GM15510 (cell line): ENCODE measurements around the gene SLC41A2.

ENCODE experiments used
- POLR2A ChIP-seq: IDR thresholded peaks from 3 replicates; pipeline ENCODE4 v1.6.1; 2011; ENCODE audit warnings: borderline replicate concordance; ENCODE audit not compliant: insufficient read length; ENCODE audit errors: extremely low read depth

Gene SLC41A2

DNA sequence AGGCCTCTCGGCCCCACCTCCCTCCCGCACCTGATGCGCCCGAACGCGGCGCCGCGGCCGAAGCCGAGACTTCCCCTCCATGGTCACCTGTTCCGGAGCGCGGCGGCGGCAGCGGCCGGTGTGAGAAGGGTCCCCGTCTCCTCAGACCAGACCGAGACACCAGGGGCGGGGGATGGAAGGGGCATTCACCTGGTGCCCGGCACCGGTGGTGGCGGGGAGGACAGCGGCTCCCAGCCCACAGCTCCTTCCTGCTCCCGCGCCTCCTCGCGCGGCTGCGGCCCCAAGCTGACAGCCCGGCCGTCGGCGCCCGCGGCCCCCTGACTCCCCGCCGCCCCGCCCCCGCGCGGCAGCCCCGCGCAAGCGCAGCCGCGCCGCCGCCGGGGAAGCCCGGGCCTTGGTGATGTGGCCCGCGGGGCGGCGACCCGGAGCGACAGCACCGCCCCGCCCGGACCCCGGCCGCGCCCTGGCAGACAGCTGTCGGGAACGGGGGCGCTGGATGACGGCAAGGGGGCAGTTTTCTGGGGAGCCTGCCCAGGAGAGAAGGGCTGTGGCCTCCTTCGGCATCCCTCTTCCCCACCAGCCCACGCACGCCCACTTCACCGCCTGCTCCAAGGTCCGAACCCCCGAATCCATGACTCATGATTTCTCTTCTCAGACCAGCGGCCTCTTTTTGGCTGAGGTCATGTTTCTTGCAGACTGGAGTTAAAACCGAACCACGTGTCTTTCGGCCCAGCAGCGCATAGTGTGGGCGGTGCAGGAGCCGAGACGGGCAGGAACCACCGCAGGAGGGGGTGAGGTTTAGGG, at the start of gene SLC41A2:
Gene SLC41A2, minus strand, starts transcription at position 290 of the 804 bp plus-strand sequence. CDS start 29,763 bp downstream, outside the sequence.
- TF ChIP-seq POLR2A = peak; percentile 54

- no peak for TF ChIP-seq POLR2A
Measured at GRCh38 chr12:105001476-105001875, 43.4 kb upstream of the SLC41A2 start.

GRCh38 chr12:104999347-104999685, 41.2 kb upstream of the SLC41A2 start:
- no peak for TF ChIP-seq POLR2A

- TF ChIP-seq POLR2A = no peak
Measured at GRCh38 chr12:104998423-104999346, 40.6 kb upstream of the SLC41A2 start.

GRCh38 chr12:104997541-104997940, 39.5 kb upstream of the SLC41A2 start:
- no peak for TF ChIP-seq POLR2A

DNA sequence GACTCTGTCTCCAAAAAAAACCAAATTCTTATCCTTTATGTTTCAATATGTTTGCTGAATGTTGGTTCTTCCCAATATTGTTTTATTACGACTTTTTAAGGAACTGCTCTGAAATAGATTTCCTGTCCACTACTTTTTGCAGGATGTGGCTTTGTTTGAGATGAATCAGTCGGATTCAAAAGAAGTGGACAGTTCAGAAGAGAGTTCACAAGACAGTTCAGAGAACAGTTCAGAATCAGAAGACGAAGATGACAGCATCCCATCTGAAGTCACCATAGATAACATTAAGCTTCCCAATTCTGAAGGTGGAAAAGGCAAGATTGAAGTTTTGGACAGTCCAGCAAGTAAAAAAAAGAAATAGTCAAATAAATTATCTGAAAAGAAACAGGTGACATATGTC, 36.2 kb upstream of the SLC41A2 start:
- no peak for TF ChIP-seq POLR2A

DNA sequence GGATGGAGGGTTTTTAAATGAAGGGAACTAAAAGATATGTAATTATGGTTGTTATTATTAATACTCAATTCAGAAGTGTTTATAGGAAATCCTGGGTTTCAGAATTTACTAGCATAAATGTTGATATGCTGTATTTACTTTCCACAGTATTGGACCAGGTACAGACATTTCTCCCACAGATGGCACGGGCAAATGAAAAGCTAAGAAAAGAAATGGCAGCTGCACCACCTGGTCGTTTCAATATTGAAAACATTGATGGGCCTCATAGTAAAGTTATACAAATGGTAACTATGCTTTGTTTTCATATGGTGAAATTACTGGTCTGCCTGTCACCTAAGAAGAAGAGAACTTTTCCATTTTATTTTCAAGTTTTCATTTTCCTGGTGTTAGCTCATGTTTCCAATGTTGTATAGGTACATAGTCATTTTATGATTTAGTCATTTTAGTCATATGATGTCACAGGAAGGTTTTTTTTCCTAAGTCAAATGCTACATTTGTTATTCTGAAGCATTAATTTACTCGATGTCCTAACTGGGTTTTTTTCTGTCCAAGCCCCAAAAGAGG, 33.6 kb upstream of the SLC41A2 start:
- TF ChIP-seq POLR2A = no peak

- TF ChIP-seq POLR2A = no peak
Measured at GRCh38 chr12:104990950-104991349, 32.9 kb upstream of the SLC41A2 start.

DNA sequence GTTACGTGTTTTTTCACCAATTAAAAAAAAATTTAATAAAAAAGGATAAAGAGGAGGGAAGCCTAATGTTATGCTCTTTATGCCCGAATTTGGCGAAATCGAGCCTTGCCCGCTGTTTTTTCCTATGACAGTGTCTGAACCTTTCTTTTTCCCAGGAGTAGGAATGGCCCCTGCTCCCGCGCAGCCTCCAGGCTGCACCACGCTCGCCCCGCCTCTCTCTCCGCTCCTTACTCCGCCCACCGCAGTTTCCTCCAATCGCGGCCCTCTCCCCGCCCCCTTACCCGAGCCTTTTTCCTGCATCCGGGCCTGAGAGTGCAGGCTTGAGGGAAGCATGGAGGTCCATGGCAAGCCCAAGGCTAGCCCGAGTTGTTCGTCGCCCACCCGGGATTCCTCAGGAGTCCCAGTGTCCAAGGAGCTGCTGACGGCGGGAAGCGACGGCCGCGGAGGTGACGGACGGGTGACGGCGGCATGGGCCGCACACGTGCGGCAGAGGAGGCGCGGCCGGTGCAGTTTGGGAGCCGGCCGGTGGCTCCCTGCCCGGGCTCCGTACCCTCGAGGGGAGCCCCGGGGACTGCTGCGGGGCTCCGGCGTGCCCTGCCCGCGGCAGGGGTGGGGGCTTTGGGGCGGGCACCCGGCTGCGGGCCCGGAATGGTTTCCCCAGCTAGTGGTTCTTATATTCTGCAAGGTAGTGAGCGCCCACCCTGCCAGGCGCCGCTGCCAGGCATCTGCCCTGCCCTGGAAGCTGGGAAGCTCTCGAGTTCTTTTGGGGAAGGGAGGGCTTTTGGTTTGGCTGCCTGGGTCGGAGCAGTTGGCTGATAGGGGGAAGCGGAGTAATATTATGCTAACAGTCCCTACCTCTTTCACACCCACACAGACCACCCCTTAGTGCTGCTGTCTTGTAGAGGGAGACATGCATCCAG, 28.2 kb upstream of the SLC41A2 start, which contains the start of gene NOPCHAP1:
Gene NOPCHAP1, plus strand, starts transcription at position 295 of the 920 bp plus-strand sequence. Its CDS starts 37 bp downstream, at position 332.
- peak; percentile 90 for TF ChIP-seq POLR2A

DNA sequence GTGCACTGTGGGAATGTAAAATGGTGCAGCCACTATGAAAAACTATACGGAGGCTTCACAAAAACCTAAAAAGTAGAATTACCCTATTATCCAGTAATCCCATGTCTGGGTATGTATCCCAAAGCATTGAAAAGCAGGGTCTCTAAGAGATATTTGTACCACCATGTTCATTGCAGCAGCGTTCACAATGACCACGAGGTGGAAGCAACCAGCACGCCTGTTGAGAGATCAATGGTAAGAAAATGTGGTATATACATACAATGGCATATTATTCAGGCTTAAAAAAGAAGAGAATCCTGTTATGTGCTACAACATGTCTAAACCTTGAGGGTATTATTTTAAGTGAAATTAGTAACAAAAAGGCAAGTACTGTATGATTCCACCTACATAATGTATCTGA, 27.1 kb upstream of the SLC41A2 start:
- TF ChIP-seq POLR2A = no peak

DNA sequence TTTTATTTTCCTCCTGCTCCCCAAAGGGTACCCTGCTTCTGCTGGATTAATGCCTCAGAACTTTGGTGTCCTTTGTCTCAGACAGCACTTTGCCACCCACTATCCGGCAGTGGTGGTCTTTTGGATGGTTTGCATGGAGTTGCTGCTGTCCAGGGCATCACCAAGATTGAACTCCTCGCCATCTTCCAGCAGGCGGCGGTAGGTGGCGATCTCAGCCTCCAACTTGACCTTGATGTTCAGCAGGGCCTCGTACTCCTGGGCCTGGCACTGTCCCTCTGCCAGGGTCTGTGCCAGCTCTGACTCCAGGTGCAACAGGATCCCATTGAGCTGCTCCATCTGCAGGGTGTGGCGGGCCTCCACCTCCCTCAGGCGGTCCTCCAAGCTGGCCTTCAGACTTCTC, 18.6 kb upstream of the SLC41A2 start:
- no peak for TF ChIP-seq POLR2A

- TF ChIP-seq POLR2A = no peak
Measured at GRCh38 chr12:104975587-104976343, 17.7 kb upstream of the SLC41A2 start.

GRCh38 chr12:104974626-104975290, 16.7 kb upstream of the SLC41A2 start:
- no peak for TF ChIP-seq POLR2A
